AG04449 (cell line): Measurements from ENCODE around the gene CRYGD.
"Not testable (repeated sequence)": the region's sequence is repeated elsewhere in the genome, so short reads cannot be mapped to it uniquely, and the experiment has no call there.

Experiments used
- CTCF ChIA-PET: fragments of 350-600 bp; formaldehyde crosslinking; extraction: SDS; loops from one replicate; lab custom pipeline; 2021; ENCODE audit warnings: antibody characterized with exemption; lab: Yijun Ruan, JAX
- POLR2A ChIA-PET: fragments of 400-600, 350-600 bp; formaldehyde crosslinking; extraction: SDS; loops from one replicate; lab custom pipeline; 2020; ENCODE audit warnings: antibody characterized with exemption, inconsistent platforms; lab: Yijun Ruan, JAX
- DNase-seq: peaks from one replicate; pipeline ENCODE4 v3.0.0-alpha.2; 2010; ENCODE audit warnings: low read depth, low spot score
- H3K4me3 ChIP-seq: 2 replicates; pipeline ENCODE4 v1.5.1; 2011; ENCODE audit warnings: low read depth, mild to moderate bottlenecking, control low read depth, low read length
- CTCF ChIP-seq: IDR thresholded peaks from one replicate; pipeline ENCODE4 v1.5.1; 2011; ENCODE audit warnings: mild to moderate bottlenecking, moderate library complexity, low read length, control low read depth, inconsistent platforms; ENCODE audit not compliant: insufficient read depth; ENCODE audit errors: missing control alignments

The CRYGD gene

GRCh38 chr2:208122248-208122647 lies 2.1 kb downstream of the CRYGD start:
- POLR2A ChIA-PET: no interaction called here

GRCh38 chr2:208118918-208119317 lies 5.4 kb downstream of the CRYGD start:
- TF ChIP-seq CTCF: no peak
- no peak for DNase-seq
- no peak overlapping the region for H3K4me3 ChIP-seq
- ChIA-PET CTCF (interaction anchor here (0.9 kb wide), 1 partner anchor 56 kb away, joined by 3 read pairs; no protein-coding TSS in a partner anchor), POLR2A (no interaction called here)

More at GRCh38 chr2:208122248-208122647, 2.1 kb downstream of the CRYGD start:
- CTCF ChIA-PET: interaction anchor here (1.3 kb wide), 1 partner anchor 20 kb away, joined by 3 read pairs; no protein-coding TSS in a partner anchor
- no peak overlapping the region for H3K4me3 ChIP-seq
- no peak for TF ChIP-seq CTCF
- DNase-seq: no peak

GRCh38 chr2:208117390-208117789 lies 6.9 kb downstream of the CRYGD start:
- H3K4me3 ChIP-seq, CTCF ChIA-PET, POLR2A ChIA-PET, DNase-seq: not testable (repeated sequence)

GRCh38 chr2:208112969-208113368 lies 11.4 kb downstream of the CRYGD start:
- ChIA-PET POLR2A (no interaction called here), CTCF (no interaction called here)
- no peak for TF ChIP-seq CTCF
- H3K4me3 ChIP-seq: no peak overlapping the region
- DNase-seq: no peak

GRCh38 chr2:208112273-208112745 lies 12.0 kb downstream of the CRYGD start:
- POLR2A ChIA-PET, CTCF ChIA-PET, DNase-seq, H3K4me3 ChIP-seq: not testable (repeated sequence)

- no peak for DNase-seq
- TF ChIP-seq CTCF: no peak
- H3K4me3 ChIP-seq: no peak overlapping the region
- POLR2A ChIA-PET: no interaction called here
- CTCF ChIA-PET: interaction anchor here (1.0 kb wide), 1 partner anchor 32 kb away, joined by 3 read pairs; no protein-coding TSS in a partner anchor
Observed at GRCh38 chr2:208103616-208104015, 20.7 kb downstream of the CRYGD start.

- POLR2A ChIA-PET: no interaction called here
- TF ChIP-seq CTCF: no peak
- H3K4me3 ChIP-seq: no peak overlapping the region
- no peak for DNase-seq
- CTCF ChIA-PET: interaction anchor here (0.9 to 1.1 kb wide), 3 partner anchors 9 to 358 kb away, joined by 3 read pairs; no protein-coding TSS in a partner anchor
Observed at GRCh38 chr2:208101716-208102631, 22.4 kb downstream of the CRYGD start.
